CD14-positive monocyte (primary cell): Measurements from ENCODE around the gene OSBPL9. TPM values are rescaled to one million over a fixed set of nuclear protein-coding genes. Genes with fewer than 3 reads are reported as not detected.
A peak's percentile ranks its signal among the peaks of the same experiment; 100 is the strongest.

ENCODE experiments used
- DNase-seq, 3 donors: peaks; one replicate each; pipeline ENCODE4 v3.0.0-alpha.2; 2011 to 2022
- H2AFZ ChIP-seq: 2 replicates; pipeline ENCODE4 v1.6.0; 2012; ENCODE audit warnings: mild to moderate bottlenecking, low read depth, low read length, inconsistent platforms; ENCODE audit not compliant: insufficient read depth, poor library complexity, severe bottlenecking
- H3K27ac ChIP-seq, 2 donors: 1 replicate in 1 of 2; 2 replicates in 1 of 2; pipeline ENCODE4 v1.5.1; 2012 to 2013; ENCODE audit warnings: low read length in 2 of 2, control low read depth in 1 of 2, inconsistent platforms in 1 of 2, low read depth in 1 of 2, mild to moderate bottlenecking in 1 of 2
- H3K27me3 ChIP-seq, 2 donors: one replicate each; pipeline versions ENCODE4 v1.6.0 to v1.6.1; 2011 to 2013; ENCODE audit warnings: low read length in 2 of 2; ENCODE audit not compliant: control insufficient read depth in 2 of 2, insufficient read depth in 2 of 2
- H3K36me3 ChIP-seq, 2 donors: replicated peaks in 1 of 2; 1 replicate in 1 of 2; 2 replicates in 1 of 2; pipeline versions ENCODE4 v1.5.1 to v1.6.1; 2012 to 2013; ENCODE audit warnings: low read length in 2 of 2, control low read depth in 1 of 2, inconsistent platforms in 1 of 2, mild to moderate bottlenecking in 1 of 2; ENCODE audit not compliant: insufficient read depth in 2 of 2, control insufficient read depth in 1 of 2
- H3K4me1 ChIP-seq, 2 donors: 1 replicate in 1 of 2; 2 replicates in 1 of 2; pipeline versions ENCODE4 v1.5.1 to v1.6.1; 2012 to 2013; ENCODE audit warnings: low read length in 2 of 2, control low read depth in 1 of 2, inconsistent platforms in 1 of 2, mild to moderate bottlenecking in 1 of 2, moderate library complexity in 1 of 2; ENCODE audit not compliant: insufficient read depth in 2 of 2, control insufficient read depth in 1 of 2
- H3K4me2 ChIP-seq: replicated peaks from 2 replicates; pipeline ENCODE3; 2012; ENCODE audit warnings: low read length, moderate library complexity, mild to moderate bottlenecking; ENCODE audit not compliant: poor library complexity, severe bottlenecking; ENCODE audit errors: extremely low read depth
- H3K4me3 ChIP-seq, 3 experiments: fragments of 200-600 bp in 1 of 3; sonication (generic) in 1 of 3; replicated peaks in 1 of 3; 1 replicate in 2 of 3; 2 replicates in 1 of 3; pipeline ENCODE4 v1.5.1; 2011 to 2013; ENCODE audit warnings: low read length in 3 of 3, mild to moderate bottlenecking in 3 of 3, control low read depth in 2 of 3, low read depth in 2 of 3, inconsistent platforms in 1 of 3, moderate library complexity in 1 of 3
- H3K79me2 ChIP-seq: 2 replicates; pipeline ENCODE4 v1.6.0; 2012; ENCODE audit warnings: mild to moderate bottlenecking, control low read depth, inconsistent platforms, low read length, moderate library complexity; ENCODE audit not compliant: insufficient read depth
- H3K9ac ChIP-seq: 2 replicates; pipeline ENCODE4 v1.6.0; 2017; ENCODE audit warnings: low read length, mild to moderate bottlenecking; ENCODE audit not compliant: insufficient read depth, poor library complexity, severe bottlenecking
- H3K9me3 ChIP-seq, 2 donors: replicated peaks in 1 of 2; 1 replicate in 1 of 2; 2 replicates in 1 of 2; pipeline versions ENCODE4 v1.5.1 to v1.6.1; 2012 to 2013; ENCODE audit warnings: low read length in 2 of 2, control low read depth in 1 of 2; ENCODE audit not compliant: control insufficient read depth in 1 of 2, insufficient read depth in 1 of 2
- H4K20me1 ChIP-seq: 2 replicates; pipeline ENCODE4 v1.6.0; 2012; ENCODE audit warnings: mild to moderate bottlenecking, low read length, control low read depth, moderate library complexity; ENCODE audit not compliant: insufficient read depth
- H3K27ac Mint-ChIP-seq, 7 donors: one replicate each; pipeline ENCODE4 v1.8.0; 2020; ENCODE audit warnings: mild to moderate bottlenecking in 7 of 7, mixed read lengths in 7 of 7, moderate library complexity in 6 of 7, inconsistent platforms in 2 of 7
- H3K27me3 Mint-ChIP-seq, 3 donors: one replicate each; pipeline ENCODE4 v1.8.0; 2021 to 2022; ENCODE audit warnings: low read depth in 3 of 3, mild to moderate bottlenecking in 3 of 3, mixed read lengths in 3 of 3, moderate library complexity in 3 of 3, inconsistent platforms in 1 of 3
- H3K36me3 Mint-ChIP-seq, 2 donors: one replicate each; pipeline ENCODE4 v1.8.0; 2020; ENCODE audit warnings: mixed read lengths in 2 of 2, inconsistent platforms in 1 of 2, mild to moderate bottlenecking in 1 of 2
- H3K4me1 Mint-ChIP-seq: one replicate; pipeline ENCODE4 v1.8.0; 2020; ENCODE audit warnings: mild to moderate bottlenecking, mixed read lengths
- H3K4me3 Mint-ChIP-seq, 2 donors: one replicate each; pipeline ENCODE4 v1.8.0; 2020; ENCODE audit warnings: mild to moderate bottlenecking in 2 of 2, mixed read lengths in 2 of 2, moderate library complexity in 1 of 2
- H3K9me3 Mint-ChIP-seq, 7 donors: one replicate each; pipeline ENCODE4 v1.8.0; 2020 to 2022; ENCODE audit warnings: mixed read lengths in 7 of 7, mild to moderate bottlenecking in 6 of 7, moderate library complexity in 6 of 7, inconsistent platforms in 2 of 7
- CTCF ChIP-seq: fragments of 200-600 bp; IDR thresholded peaks from one replicate; pipeline ENCODE4 v1.8.0; 2022; ENCODE audit warnings: antibody characterized with exemption, mild to moderate bottlenecking
- WGBS: methylation state at CpG from one replicate; pipeline ENCODE4 v1.1.5; 2013; ENCODE audit warnings: missing lambda C conversion rate; ENCODE audit not compliant: insufficient coverage; 5-methylcytosine and 5-hydroxymethylcytosine counted together
- intact Hi-C, 2 donors: fragments of 100-400 bp; cut with micrococcal nuclease; formaldehyde crosslinking; loops; one replicate each; pipeline versions ENCODE4 v1.15.0 to v1.15.1; 2023
- polyA plus RNA-seq, 3 donors: library from polyadenylated mRNA; depleted of rRNA in 1 of 3; unstranded in 2 of 3; stranded (reverse) in 1 of 3; fragments of 300-500 nt in 2 of 3; fragments of >200 nt in 1 of 3; fragmentation: Illumina TruSeq in 2 of 3; gene quantifications; 1 replicate in 2 of 3; 2 replicates in 1 of 3; pipeline ENCODE4 v1.2.3, GENCODE V29; 2012 to 2021

OSBPL9 gene
- polyA plus RNA-seq, 3 donors: 22.2 to 41.4 (median 31.3) TPM

DNA sequence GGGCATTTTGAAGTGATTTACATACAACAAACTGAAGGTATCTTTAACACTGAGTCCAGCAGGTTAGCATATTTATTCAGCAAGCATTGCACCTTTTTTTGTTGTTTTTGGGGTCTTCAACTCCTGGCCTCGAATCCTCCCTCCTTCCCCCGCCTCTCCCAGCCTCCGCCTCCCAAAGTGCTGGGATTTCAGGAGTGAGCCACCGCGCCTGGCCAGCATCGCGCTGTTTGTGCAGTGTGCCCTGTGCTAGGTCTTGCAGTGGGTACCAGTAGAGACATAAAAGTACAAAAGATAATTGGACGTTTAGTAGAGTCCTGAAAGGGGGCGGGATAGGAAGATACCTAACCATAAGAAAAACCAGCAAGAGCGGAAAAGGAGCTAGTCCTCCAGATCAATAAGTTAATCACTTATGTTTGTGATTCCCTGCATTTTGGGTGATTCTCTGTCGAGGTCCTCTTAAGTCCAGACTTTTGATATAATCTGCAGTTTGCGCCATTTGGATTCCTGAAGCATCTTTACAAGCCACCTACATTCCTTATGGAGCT, 111.8 kb downstream of the OSBPL9 start:
- H2AFZ ChIP-seq: peak overlapping the region; percentile 68
- DNase-seq: no peak
- H3K9me3 Mint-ChIP-seq: peaks cover 0 to 1% (median 0%) of the 10 kb centered on the region in 7 donors
- H3K79me2 ChIP-seq: peaks cover 42% of the 10 kb centered on the region
- H3K9me3 ChIP-seq: no peaks in the 10 kb centered on the region
- peak overlapping the region; percentile 84 to 89 for H3K4me3 Mint-ChIP-seq
- H3K27ac Mint-ChIP-seq: peak overlapping the region in 3 of 7 donors; percentile 22 to 78 (median 24)
- intact Hi-C loops: no loop called here
- peak overlapping the region; percentile 95 for H3K4me2 ChIP-seq
- no peak for TF ChIP-seq CTCF
- H3K36me3 Mint-ChIP-seq: peaks cover 2 to 14% of the 10 kb centered on the region in 2 donors
- H4K20me1 ChIP-seq: peaks cover 50% of the 10 kb centered on the region
- peak overlapping the region; percentile 59 to 79 (median 72) for H3K4me3 ChIP-seq
- H3K36me3 ChIP-seq: no peaks in the 10 kb centered on the region
- H3K27me3 Mint-ChIP-seq: peaks cover 0 to 1% (median 0%) of the 10 kb centered on the region in 3 donors
- H3K27me3 ChIP-seq: no peaks in the 10 kb centered on the region
- H3K9ac ChIP-seq: peak overlapping the region; percentile 66
- peaks cover 30 to 31% of the 10 kb centered on the region in 2 donors for H3K4me1 ChIP-seq
- H3K27ac ChIP-seq: no peak overlapping the region
- H3K4me1 Mint-ChIP-seq: peaks cover 41% of the 10 kb centered on the region
- no CpG with 5 or more reads among the region's 12 CpGs for WGBS

GRCh38 chr1:51729156-51729823, 112.4 kb downstream of the OSBPL9 start:
- peak overlapping the region; percentile 68 for H2AFZ ChIP-seq
- Mint-ChIP-seq H3K4me3 (peak overlapping the region; percentile 84 to 89), H3K4me1 (peaks cover 41% of the 10 kb centered on the region), H3K9me3 (peaks cover 0 to 1% (median 0%) of the 10 kb centered on the region in 7 donors), H3K36me3 (peaks cover 2 to 10% of the 10 kb centered on the region in 2 donors), H3K27me3 (peaks cover 0 to 1% (median 0%) of the 10 kb centered on the region in 3 donors), H3K27ac (peak overlapping the region in 5 of 7 donors; percentile 24 to 78 (median 65))
- DNase-seq: peak; percentile 46 to 70 (median 49)
- peaks cover 49% of the 10 kb centered on the region for H4K20me1 ChIP-seq
- H3K36me3 ChIP-seq: no peaks in the 10 kb centered on the region
- peaks cover 47% of the 10 kb centered on the region for H3K79me2 ChIP-seq
- H3K4me2 ChIP-seq: peak overlapping the region; percentile 95
- peaks cover 30 to 31% of the 10 kb centered on the region in 2 donors for H3K4me1 ChIP-seq
- TF ChIP-seq CTCF: no peak
- no peaks in the 10 kb centered on the region for H3K27me3 ChIP-seq
- H3K4me3 ChIP-seq: peak overlapping the region; percentile 59 to 79 (median 72)
- intact Hi-C loops: no loop called here
- no peaks in the 10 kb centered on the region for H3K9me3 ChIP-seq
- peak overlapping the region in 1 of 2 donors; percentile 35 for H3K27ac ChIP-seq
- peak overlapping the region; percentile 66 for H3K9ac ChIP-seq
- WGBS: under 1% methylated on average over 34 of the region's 53 CpGs
